ENCODE data around the gene COX19. TPM values are rescaled to one million over a fixed set of nuclear protein-coding genes. Genes with fewer than 3 reads are reported as not detected.

COX19 gene
- total RNA-seq, 1 experiment from 2014 or later: 12.3 TPM

DNA sequence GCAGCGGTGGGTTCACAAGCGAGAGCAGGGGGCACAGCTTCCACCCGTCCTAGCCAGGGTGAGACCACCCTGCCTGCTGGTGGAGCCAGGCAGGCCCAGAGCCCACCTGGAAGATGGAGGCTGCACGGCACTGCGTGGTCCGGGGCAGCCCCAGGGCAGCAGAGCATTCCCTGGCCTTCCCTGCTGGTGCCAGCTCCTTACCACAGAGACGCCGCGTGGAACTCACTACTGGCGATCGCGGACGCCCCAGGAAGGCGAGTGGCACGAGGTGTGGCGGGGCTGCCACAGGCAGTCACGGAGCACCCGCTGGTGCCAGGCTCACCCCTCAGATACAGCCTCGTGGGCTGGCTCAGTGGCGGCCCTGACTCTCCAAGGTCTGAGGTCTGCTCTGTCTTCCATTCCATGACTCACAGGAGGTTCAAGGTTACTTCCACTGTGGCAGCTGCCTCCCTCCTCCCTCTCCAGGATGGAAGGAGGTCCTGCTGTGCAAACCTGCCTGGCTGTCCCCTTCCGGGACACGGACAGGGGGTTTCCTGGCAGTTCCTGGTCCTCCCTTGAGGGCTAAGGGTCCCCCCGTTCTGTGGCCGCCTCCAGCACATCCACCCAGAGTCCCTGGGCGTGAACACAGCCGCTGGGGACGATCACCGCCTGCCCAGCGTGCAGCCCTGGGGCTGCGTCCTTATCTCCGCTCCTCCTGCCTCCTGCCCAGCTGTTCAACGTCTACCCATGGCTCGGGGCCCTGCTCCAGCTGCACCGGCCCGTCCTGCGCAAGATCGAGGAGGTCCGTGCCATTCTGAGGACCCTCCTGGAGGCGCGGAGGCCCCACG lies 10.8 kb upstream of the COX19 start:
- WGBS (ENCODE audit: extremely low coverage, insufficient read length, low lambda C conversion rate): no CpG with 5 or more reads among the region's 41 CpGs
- no peak overlapping the region for H3K27ac ChIP-seq (ENCODE audit: insufficient read length, low read depth, low read length)
- H3K27me3 Mint-ChIP-seq (ENCODE audit: low read depth): peaks cover 3% of the 10 kb centered on the region; the same call in 1 of the 2 replicates

More for the DNA sequence above, 10.8 kb upstream of the COX19 start:
- H2AK5ac ChIP-seq (ENCODE audit: insufficient read length, low read length): no peak overlapping the region
- H2BK20ac ChIP-seq (ENCODE audit: low read depth, low read length, poor library complexity, severe bottlenecking): no peak overlapping the region
- H3K18ac ChIP-seq (ENCODE audit: insufficient read length, low read depth, low read length): no peak overlapping the region
- no peak overlapping the region for H4K5ac ChIP-seq (ENCODE audit: insufficient read length, low read depth, low read length)
- H4K91ac ChIP-seq (ENCODE audit: insufficient read length, low read depth, low read length): no peak overlapping the region
- H2AFZ ChIP-seq (ENCODE audit: low read length): no peak overlapping the region
- H3K23ac ChIP-seq (ENCODE audit: insufficient read length, low read depth, low read length): no peak overlapping the region
- H3K36me3 Mint-ChIP-seq (ENCODE audit: insufficient read depth in 1 of 3, low read depth in 3 of 3): no peaks in the 10 kb centered on the region
- no peak overlapping the region for H3K4ac ChIP-seq (ENCODE audit: low read depth, low read length)
- no peaks in the 10 kb centered on the region for H3K23me2 ChIP-seq (ENCODE audit: insufficient read length, low read depth, low read length, poor library complexity, severe bottlenecking)
- H4K20me1 ChIP-seq (ENCODE audit: control insufficient read depth, insufficient read depth, insufficient read length): no peaks in the 10 kb centered on the region
- no peak overlapping the region for H4K8ac ChIP-seq (replicated peaks; ENCODE audit: insufficient read length, low read depth, low read length)
- no peaks in the 10 kb centered on the region for H3K79me2 ChIP-seq (ENCODE audit: insufficient read depth, low read length)
- no peak overlapping the region; the same call in 1 of the 2 replicates for H3K14ac ChIP-seq (ENCODE audit: insufficient read depth, low read length)
- H3K4me2 ChIP-seq (ENCODE audit: insufficient read depth, insufficient read length, low read length): no peak overlapping the region
- 0 out of 7 replicates have a peak overlapping the region, but pooled peaks of 1 of the 3 experiments have one; percentile 53 for H3K27ac Mint-ChIP-seq
- TF ChIP-seq, protein P1, sequence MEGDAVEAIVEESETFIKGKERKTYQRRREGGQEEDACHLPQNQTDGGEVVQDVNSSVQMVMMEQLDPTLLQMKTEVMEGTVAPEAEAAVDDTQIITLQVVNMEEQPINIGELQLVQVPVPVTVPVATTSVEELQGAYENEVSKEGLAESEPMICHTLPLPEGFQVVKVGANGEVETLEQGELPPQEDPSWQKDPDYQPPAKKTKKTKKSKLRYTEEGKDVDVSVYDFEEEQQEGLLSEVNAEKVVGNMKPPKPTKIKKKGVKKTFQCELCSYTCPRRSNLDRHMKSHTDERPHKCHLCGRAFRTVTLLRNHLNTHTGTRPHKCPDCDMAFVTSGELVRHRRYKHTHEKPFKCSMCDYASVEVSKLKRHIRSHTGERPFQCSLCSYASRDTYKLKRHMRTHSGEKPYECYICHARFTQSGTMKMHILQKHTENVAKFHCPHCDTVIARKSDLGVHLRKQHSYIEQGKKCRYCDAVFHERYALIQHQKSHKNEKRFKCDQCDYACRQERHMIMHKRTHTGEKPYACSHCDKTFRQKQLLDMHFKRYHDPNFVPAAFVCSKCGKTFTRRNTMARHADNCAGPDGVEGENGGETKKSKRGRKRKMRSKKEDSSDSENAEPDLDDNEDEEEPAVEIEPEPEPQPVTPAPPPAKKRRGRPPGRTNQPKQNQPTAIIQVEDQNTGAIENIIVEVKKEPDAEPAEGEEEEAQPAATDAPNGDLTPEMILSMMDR (conservative IDR thresholded peaks at IDR 0.05): no peak
- no peak overlapping the region for H3K9ac ChIP-seq (ENCODE audit: extremely low read depth, insufficient read length, low read length)
- H3K4me3 Mint-ChIP-seq: no peak overlapping the region
- H3K79me1 ChIP-seq (ENCODE audit: insufficient read depth, low read depth, low read length, poor library complexity, severe bottlenecking): no peaks in the 10 kb centered on the region
- H3K9me3 Mint-ChIP-seq: no peaks in the 10 kb centered on the region
- H3K56ac ChIP-seq (ENCODE audit: insufficient read length, low read depth, low read length): no peak overlapping the region
- no peaks in the 10 kb centered on the region for H3K4me1 ChIP-seq (ENCODE audit: insufficient read depth, low read length)
- H3K9me3 ChIP-seq (ENCODE audit: control insufficient read depth, low read depth, low read length): no peaks in the 10 kb centered on the region
- H2BK5ac ChIP-seq (ENCODE audit: insufficient read length, low read length): no peak overlapping the region
- no peak overlapping the region for H2BK15ac ChIP-seq (ENCODE audit: low read depth, low read length)
- no peak overlapping the region for H3T11ph ChIP-seq (ENCODE audit: low read length)
- no peaks in the 10 kb centered on the region for H3K27me3 ChIP-seq (ENCODE audit: insufficient read depth, low read length)
- H3K4me1 Mint-ChIP-seq: no peaks in the 10 kb centered on the region; a peak in 1 of 4 replicates
- no peak overlapping the region for H2BK12ac ChIP-seq (ENCODE audit: insufficient read length, low read depth, low read length)
- no peak overlapping the region for H2BK120ac ChIP-seq (ENCODE audit: low read depth, low read length, poor library complexity, severe bottlenecking)
- no peak for DNase-seq

All from H9 (cell line).